Osteocyte (in vitro differentiated cells): ENCODE results near the gene PRIMPOL. TPM values are rescaled to one million over a fixed set of nuclear protein-coding genes. Genes with fewer than 3 reads are reported as not detected.

Experiments used
- DNase-seq: peaks from one replicate; pipeline ENCODE4 v3.0.0; 2021; ENCODE audit warnings: mixed read lengths; ENCODE audit not compliant: unreplicated experiment; ENCODE audit errors: extremely low spot score
- H3K27ac Mint-ChIP-seq: one replicate; pipeline ENCODE4 v1.8.0; 2021; ENCODE audit warnings: mild to moderate bottlenecking, mixed read lengths; ENCODE audit not compliant: unreplicated experiment
- H3K27me3 Mint-ChIP-seq: one replicate; pipeline ENCODE4 v1.8.0; 2021; ENCODE audit warnings: mixed read lengths; ENCODE audit not compliant: unreplicated experiment
- H3K36me3 Mint-ChIP-seq: one replicate; pipeline ENCODE4 v1.8.0; 2021; ENCODE audit warnings: mixed read lengths; ENCODE audit not compliant: unreplicated experiment
- H3K4me1 Mint-ChIP-seq: one replicate; pipeline ENCODE4 v1.8.0; 2021; ENCODE audit warnings: mixed read lengths; ENCODE audit not compliant: unreplicated experiment
- H3K4me3 Mint-ChIP-seq: one replicate; pipeline ENCODE4 v1.8.0; 2021; ENCODE audit warnings: mild to moderate bottlenecking, moderate library complexity, mixed read lengths; ENCODE audit not compliant: unreplicated experiment
- H3K9me3 Mint-ChIP-seq: one replicate; pipeline ENCODE4 v1.8.0; 2021; ENCODE audit warnings: mixed read lengths; ENCODE audit not compliant: unreplicated experiment
- total RNA-seq: library from RNA; stranded (reverse); gene quantifications from 2 replicates; pipeline ENCODE4 v1.2.1, GENCODE V29; 2021
- TF ChIP-seq, protein P1 (sequence below): fragments of 200-600 bp; sonication (generic); IDR thresholded peaks from 2 replicates; pipeline ENCODE4 v1.5.0; 2021; ENCODE audit warnings: antibody characterized with exemption, mild to moderate bottlenecking, moderate library complexity

Gene PRIMPOL
- total RNA-seq, 1 donor from 2014 or later, result 17.5 TPM

GRCh38 chr4:184744236-184744635 is 94.7 kb downstream of the PRIMPOL start:
- H3K36me3 Mint-ChIP-seq, result no peaks in the 10 kb centered on the region
- no peak overlapping the region for H3K4me3 Mint-ChIP-seq
- H3K9me3 Mint-ChIP-seq, result peaks cover 4% of the 10 kb centered on the region
- H3K4me1 Mint-ChIP-seq, result peaks cover 20% of the 10 kb centered on the region
- no peak for DNase-seq
- TF ChIP-seq, protein P1, sequence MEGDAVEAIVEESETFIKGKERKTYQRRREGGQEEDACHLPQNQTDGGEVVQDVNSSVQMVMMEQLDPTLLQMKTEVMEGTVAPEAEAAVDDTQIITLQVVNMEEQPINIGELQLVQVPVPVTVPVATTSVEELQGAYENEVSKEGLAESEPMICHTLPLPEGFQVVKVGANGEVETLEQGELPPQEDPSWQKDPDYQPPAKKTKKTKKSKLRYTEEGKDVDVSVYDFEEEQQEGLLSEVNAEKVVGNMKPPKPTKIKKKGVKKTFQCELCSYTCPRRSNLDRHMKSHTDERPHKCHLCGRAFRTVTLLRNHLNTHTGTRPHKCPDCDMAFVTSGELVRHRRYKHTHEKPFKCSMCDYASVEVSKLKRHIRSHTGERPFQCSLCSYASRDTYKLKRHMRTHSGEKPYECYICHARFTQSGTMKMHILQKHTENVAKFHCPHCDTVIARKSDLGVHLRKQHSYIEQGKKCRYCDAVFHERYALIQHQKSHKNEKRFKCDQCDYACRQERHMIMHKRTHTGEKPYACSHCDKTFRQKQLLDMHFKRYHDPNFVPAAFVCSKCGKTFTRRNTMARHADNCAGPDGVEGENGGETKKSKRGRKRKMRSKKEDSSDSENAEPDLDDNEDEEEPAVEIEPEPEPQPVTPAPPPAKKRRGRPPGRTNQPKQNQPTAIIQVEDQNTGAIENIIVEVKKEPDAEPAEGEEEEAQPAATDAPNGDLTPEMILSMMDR, result no peak
- no peak overlapping the region for H3K27ac Mint-ChIP-seq
- no peaks in the 10 kb centered on the region for H3K27me3 Mint-ChIP-seq

Other genes starting within 250 kb of the PRIMPOL start
- 21.8 and 26.6 TPM in 2 replicates for gene IRF2, start 175.2 kb upstream of the PRIMPOL start, total RNA-seq
- gene CASP3, start 291 bp upstream of the PRIMPOL start, total RNA-seq, result 28.2 and 33.3 TPM in 2 replicates
- 6.9 and 8.8 TPM in 2 replicates for gene CENPU, start 84.4 kb downstream of the PRIMPOL start, total RNA-seq
- 28.6 and 29.3 TPM in 2 replicates for gene ACSL1, start 176.2 kb downstream of the PRIMPOL start, total RNA-seq